A549 (cell line): Measurements from ENCODE around the gene MRPL40.

Experiments
- CHD2 ChIP-seq: fragments of 150-350 bp; IDR thresholded peaks from 2 replicates; pipeline ENCODE4 v1.6.1; 2014; ENCODE audit warnings: low read length; ENCODE audit not compliant: partially characterized antibody
- EP300 ChIP-seq, 2 experiments: fragments of >200 bp; sonication (Bioruptor Twin); formaldehyde crosslinking; IDR thresholded peaks; 2 replicates in 1 of 2; 3 replicates in 1 of 2; pipeline ENCODE4 v1.6.1; 2016 to 2017
- MAFK ChIP-seq: fragments of 450-650 bp; IDR thresholded peaks from 2 replicates; pipeline ENCODE4 v1.6.1; 2014; ENCODE audit not compliant: partially characterized antibody
- NR3C1 ChIP-seq: fragments of >200 bp; sonication (Bioruptor Twin); formaldehyde crosslinking; IDR thresholded peaks from 3 replicates; pipeline ENCODE4 v1.6.1; 2017
- POLR2A ChIP-seq: IDR thresholded peaks from 2 replicates; pipeline ENCODE4 v1.6.1; 2012; ENCODE audit warnings: mild to moderate bottlenecking, low read length
- RCOR1 ChIP-seq: fragments of 150-350 bp; IDR thresholded peaks from 2 replicates; pipeline ENCODE4 v1.6.1; 2014; ENCODE audit warnings: antibody characterized with exemption, low read length, low read depth
- RFX5 ChIP-seq: fragments of 450-650 bp; IDR thresholded peaks from 2 replicates; pipeline ENCODE4 v1.7.1; 2014; ENCODE audit warnings: antibody characterized with exemption, mild to moderate bottlenecking, moderate library complexity
- SMC3 ChIP-seq: fragments of >200 bp; sonication (Bioruptor Twin); formaldehyde crosslinking; IDR thresholded peaks from 3 replicates; pipeline ENCODE4 v1.6.1; 2018; ENCODE audit warnings: inconsistent platforms
- TF ChIP-seq, protein P1 (sequence below): fragments of >200 bp; sonication (Bioruptor Twin); formaldehyde crosslinking; IDR thresholded peaks from 3 replicates; pipeline ENCODE4 v1.5.1; 2016
- TF ChIP-seq, protein P2 (sequence below): IDR thresholded peaks from 2 replicates; pipeline ENCODE4 v1.6.1; 2012
- TF ChIP-seq, protein P3 (sequence below): IDR thresholded peaks from 2 replicates; pipeline ENCODE4 v1.6.1; 2012; ENCODE audit warnings: low read depth, borderline replicate concordance
- TF ChIP-seq, protein P4 (sequence below): fragments of 250-450 bp; sonication (Bioruptor Pico); IDR thresholded peaks from 2 replicates; pipeline ENCODE4 v1.5.0; 2021; ENCODE audit warnings: mild to moderate bottlenecking, moderate library complexity, borderline replicate concordance
- TF ChIP-seq, protein P5 (sequence below): fragments of 450-650 bp; IDR thresholded peaks from 2 replicates; pipeline ENCODE4 v1.6.1; 2014; ENCODE audit warnings: antibody characterized with exemption
- TF ChIP-seq, protein P6 (sequence below): fragments of 200-600 bp; sonication (generic); IDR thresholded peaks from 2 replicates; pipeline ENCODE4 v1.6.1; 2016; ENCODE audit warnings: antibody characterized with exemption, mild to moderate bottlenecking, moderate library complexity

DNA sequence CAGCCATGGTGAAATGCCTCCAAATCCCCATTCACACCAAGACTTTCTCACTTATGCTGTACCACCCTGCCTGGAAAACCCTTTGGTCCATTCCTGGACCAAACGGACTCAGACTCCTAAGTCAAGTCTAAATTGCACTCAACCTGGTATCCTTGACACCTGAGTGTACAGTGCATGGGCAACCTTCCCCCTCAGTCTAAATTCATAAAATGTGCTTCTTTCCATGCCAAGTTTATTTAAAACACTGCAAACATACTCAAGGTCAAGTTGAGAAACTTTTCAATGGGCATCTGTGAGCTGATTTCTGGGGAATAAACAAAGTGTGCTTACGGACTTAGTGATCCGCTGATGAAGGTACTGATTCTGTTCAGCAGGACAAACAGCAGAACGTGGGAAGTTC is 27.2 kb upstream of the MRPL40 start:
- no peak for TF ChIP-seq EP300 (IDR thresholded peaks at IDR 0.05)
- TF ChIP-seq, protein P1, sequence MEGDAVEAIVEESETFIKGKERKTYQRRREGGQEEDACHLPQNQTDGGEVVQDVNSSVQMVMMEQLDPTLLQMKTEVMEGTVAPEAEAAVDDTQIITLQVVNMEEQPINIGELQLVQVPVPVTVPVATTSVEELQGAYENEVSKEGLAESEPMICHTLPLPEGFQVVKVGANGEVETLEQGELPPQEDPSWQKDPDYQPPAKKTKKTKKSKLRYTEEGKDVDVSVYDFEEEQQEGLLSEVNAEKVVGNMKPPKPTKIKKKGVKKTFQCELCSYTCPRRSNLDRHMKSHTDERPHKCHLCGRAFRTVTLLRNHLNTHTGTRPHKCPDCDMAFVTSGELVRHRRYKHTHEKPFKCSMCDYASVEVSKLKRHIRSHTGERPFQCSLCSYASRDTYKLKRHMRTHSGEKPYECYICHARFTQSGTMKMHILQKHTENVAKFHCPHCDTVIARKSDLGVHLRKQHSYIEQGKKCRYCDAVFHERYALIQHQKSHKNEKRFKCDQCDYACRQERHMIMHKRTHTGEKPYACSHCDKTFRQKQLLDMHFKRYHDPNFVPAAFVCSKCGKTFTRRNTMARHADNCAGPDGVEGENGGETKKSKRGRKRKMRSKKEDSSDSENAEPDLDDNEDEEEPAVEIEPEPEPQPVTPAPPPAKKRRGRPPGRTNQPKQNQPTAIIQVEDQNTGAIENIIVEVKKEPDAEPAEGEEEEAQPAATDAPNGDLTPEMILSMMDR, result no peak
- TF ChIP-seq SMC3, result no peak
- TF ChIP-seq, protein P2, sequence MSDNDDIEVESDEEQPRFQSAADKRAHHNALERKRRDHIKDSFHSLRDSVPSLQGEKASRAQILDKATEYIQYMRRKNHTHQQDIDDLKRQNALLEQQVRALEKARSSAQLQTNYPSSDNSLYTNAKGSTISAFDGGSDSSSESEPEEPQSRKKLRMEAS, result no peak
- no peak for TF ChIP-seq POLR2A
- TF ChIP-seq RFX5, result no peak
- no peak for TF ChIP-seq MAFK
- no peak for TF ChIP-seq CHD2
- TF ChIP-seq, protein P3, sequence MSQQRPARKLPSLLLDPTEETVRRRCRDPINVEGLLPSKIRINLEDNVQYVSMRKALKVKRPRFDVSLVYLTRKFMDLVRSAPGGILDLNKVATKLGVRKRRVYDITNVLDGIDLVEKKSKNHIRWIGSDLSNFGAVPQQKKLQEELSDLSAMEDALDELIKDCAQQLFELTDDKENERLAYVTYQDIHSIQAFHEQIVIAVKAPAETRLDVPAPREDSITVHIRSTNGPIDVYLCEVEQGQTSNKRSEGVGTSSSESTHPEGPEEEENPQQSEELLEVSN, result no peak
- no peak for TF ChIP-seq NR3C1
- TF ChIP-seq, protein P4, sequence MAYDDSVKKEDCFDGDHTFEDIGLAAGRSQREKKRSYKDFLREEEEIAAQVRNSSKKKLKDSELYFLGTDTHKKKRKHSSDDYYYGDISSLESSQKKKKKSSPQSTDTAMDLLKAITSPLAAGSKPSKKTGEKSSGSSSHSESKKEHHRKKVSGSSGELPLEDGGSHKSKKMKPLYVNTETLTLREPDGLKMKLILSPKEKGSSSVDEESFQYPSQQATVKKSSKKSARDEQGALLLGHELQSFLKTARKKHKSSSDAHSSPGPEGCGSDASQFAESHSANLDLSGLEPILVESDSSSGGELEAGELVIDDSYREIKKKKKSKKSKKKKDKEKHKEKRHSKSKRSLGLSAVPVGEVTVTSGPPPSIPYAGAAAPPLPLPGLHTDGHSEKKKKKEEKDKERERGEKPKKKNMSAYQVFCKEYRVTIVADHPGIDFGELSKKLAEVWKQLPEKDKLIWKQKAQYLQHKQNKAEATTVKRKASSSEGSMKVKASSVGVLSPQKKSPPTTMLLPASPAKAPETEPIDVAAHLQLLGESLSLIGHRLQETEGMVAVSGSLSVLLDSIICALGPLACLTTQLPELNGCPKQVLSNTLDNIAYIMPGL (CRISPR knock-in tag), result no peak
- no peak for TF ChIP-seq RCOR1
- TF ChIP-seq, protein P5, sequence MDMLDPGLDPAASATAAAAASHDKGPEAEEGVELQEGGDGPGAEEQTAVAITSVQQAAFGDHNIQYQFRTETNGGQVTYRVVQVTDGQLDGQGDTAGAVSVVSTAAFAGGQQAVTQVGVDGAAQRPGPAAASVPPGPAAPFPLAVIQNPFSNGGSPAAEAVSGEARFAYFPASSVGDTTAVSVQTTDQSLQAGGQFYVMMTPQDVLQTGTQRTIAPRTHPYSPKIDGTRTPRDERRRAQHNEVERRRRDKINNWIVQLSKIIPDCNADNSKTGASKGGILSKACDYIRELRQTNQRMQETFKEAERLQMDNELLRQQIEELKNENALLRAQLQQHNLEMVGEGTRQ, result no peak
- TF ChIP-seq, protein P6, sequence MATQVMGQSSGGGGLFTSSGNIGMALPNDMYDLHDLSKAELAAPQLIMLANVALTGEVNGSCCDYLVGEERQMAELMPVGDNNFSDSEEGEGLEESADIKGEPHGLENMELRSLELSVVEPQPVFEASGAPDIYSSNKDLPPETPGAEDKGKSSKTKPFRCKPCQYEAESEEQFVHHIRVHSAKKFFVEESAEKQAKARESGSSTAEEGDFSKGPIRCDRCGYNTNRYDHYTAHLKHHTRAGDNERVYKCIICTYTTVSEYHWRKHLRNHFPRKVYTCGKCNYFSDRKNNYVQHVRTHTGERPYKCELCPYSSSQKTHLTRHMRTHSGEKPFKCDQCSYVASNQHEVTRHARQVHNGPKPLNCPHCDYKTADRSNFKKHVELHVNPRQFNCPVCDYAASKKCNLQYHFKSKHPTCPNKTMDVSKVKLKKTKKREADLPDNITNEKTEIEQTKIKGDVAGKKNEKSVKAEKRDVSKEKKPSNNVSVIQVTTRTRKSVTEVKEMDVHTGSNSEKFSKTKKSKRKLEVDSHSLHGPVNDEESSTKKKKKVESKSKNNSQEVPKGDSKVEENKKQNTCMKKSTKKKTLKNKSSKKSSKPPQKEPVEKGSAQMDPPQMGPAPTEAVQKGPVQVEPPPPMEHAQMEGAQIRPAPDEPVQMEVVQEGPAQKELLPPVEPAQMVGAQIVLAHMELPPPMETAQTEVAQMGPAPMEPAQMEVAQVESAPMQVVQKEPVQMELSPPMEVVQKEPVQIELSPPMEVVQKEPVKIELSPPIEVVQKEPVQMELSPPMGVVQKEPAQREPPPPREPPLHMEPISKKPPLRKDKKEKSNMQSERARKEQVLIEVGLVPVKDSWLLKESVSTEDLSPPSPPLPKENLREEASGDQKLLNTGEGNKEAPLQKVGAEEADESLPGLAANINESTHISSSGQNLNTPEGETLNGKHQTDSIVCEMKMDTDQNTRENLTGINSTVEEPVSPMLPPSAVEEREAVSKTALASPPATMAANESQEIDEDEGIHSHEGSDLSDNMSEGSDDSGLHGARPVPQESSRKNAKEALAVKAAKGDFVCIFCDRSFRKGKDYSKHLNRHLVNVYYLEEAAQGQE, result no peak
